ENCODE results near the gene ZNF662.

- no peak for TF ChIP-seq CTCF (IDR thresholded peaks at IDR 0.05)
- TF ChIP-seq POLR2A (IDR thresholded peaks at IDR 0.05), result no peak
These were observed 5.5 kb upstream of the ZNF662 start for GRCh38 chr3:42900226-42901072.

Data from thyroid gland (tissue), 4 donors.